CD14-positive monocyte (primary cell): Measurements from ENCODE around the gene RASAL3. TPM values are rescaled to one million over a fixed set of nuclear protein-coding genes. Genes with fewer than 3 reads are reported as not detected.
A peak's percentile ranks its signal among the peaks of the same experiment; 100 is the strongest.

ENCODE experiments used
- DNase-seq, 3 donors: peaks; one replicate each; pipeline ENCODE4 v3.0.0-alpha.2; 2011 to 2022
- H2AFZ ChIP-seq: 2 replicates; pipeline ENCODE4 v1.6.0; 2012; ENCODE audit warnings: mild to moderate bottlenecking, low read depth, low read length, inconsistent platforms; ENCODE audit not compliant: insufficient read depth, poor library complexity, severe bottlenecking
- H3K27ac ChIP-seq, 2 donors: 1 replicate in 1 of 2; 2 replicates in 1 of 2; pipeline ENCODE4 v1.5.1; 2012 to 2013; ENCODE audit warnings: low read length in 2 of 2, control low read depth in 1 of 2, inconsistent platforms in 1 of 2, low read depth in 1 of 2, mild to moderate bottlenecking in 1 of 2
- H3K27me3 ChIP-seq, 2 donors: one replicate each; pipeline versions ENCODE4 v1.6.0 to v1.6.1; 2011 to 2013; ENCODE audit warnings: low read length in 2 of 2; ENCODE audit not compliant: control insufficient read depth in 2 of 2, insufficient read depth in 2 of 2
- H3K36me3 ChIP-seq, 2 donors: replicated peaks in 1 of 2; 1 replicate in 1 of 2; 2 replicates in 1 of 2; pipeline versions ENCODE4 v1.5.1 to v1.6.1; 2012 to 2013; ENCODE audit warnings: low read length in 2 of 2, control low read depth in 1 of 2, inconsistent platforms in 1 of 2, mild to moderate bottlenecking in 1 of 2; ENCODE audit not compliant: insufficient read depth in 2 of 2, control insufficient read depth in 1 of 2
- H3K4me1 ChIP-seq, 2 donors: 1 replicate in 1 of 2; 2 replicates in 1 of 2; pipeline versions ENCODE4 v1.5.1 to v1.6.1; 2012 to 2013; ENCODE audit warnings: low read length in 2 of 2, control low read depth in 1 of 2, inconsistent platforms in 1 of 2, mild to moderate bottlenecking in 1 of 2, moderate library complexity in 1 of 2; ENCODE audit not compliant: insufficient read depth in 2 of 2, control insufficient read depth in 1 of 2
- H3K4me2 ChIP-seq: replicated peaks from 2 replicates; pipeline ENCODE3; 2012; ENCODE audit warnings: low read length, moderate library complexity, mild to moderate bottlenecking; ENCODE audit not compliant: poor library complexity, severe bottlenecking; ENCODE audit errors: extremely low read depth
- H3K4me3 ChIP-seq, 3 experiments: fragments of 200-600 bp in 1 of 3; sonication (generic) in 1 of 3; replicated peaks in 1 of 3; 1 replicate in 2 of 3; 2 replicates in 1 of 3; pipeline ENCODE4 v1.5.1; 2011 to 2013; ENCODE audit warnings: low read length in 3 of 3, mild to moderate bottlenecking in 3 of 3, control low read depth in 2 of 3, low read depth in 2 of 3, inconsistent platforms in 1 of 3, moderate library complexity in 1 of 3
- H3K79me2 ChIP-seq: 2 replicates; pipeline ENCODE4 v1.6.0; 2012; ENCODE audit warnings: mild to moderate bottlenecking, control low read depth, inconsistent platforms, low read length, moderate library complexity; ENCODE audit not compliant: insufficient read depth
- H3K9ac ChIP-seq: 2 replicates; pipeline ENCODE4 v1.6.0; 2017; ENCODE audit warnings: low read length, mild to moderate bottlenecking; ENCODE audit not compliant: insufficient read depth, poor library complexity, severe bottlenecking
- H3K9me3 ChIP-seq, 2 donors: replicated peaks in 1 of 2; 1 replicate in 1 of 2; 2 replicates in 1 of 2; pipeline versions ENCODE4 v1.5.1 to v1.6.1; 2012 to 2013; ENCODE audit warnings: low read length in 2 of 2, control low read depth in 1 of 2; ENCODE audit not compliant: control insufficient read depth in 1 of 2, insufficient read depth in 1 of 2
- H4K20me1 ChIP-seq: 2 replicates; pipeline ENCODE4 v1.6.0; 2012; ENCODE audit warnings: mild to moderate bottlenecking, low read length, control low read depth, moderate library complexity; ENCODE audit not compliant: insufficient read depth
- H3K27ac Mint-ChIP-seq, 7 donors: one replicate each; pipeline ENCODE4 v1.8.0; 2020; ENCODE audit warnings: mild to moderate bottlenecking in 7 of 7, mixed read lengths in 7 of 7, moderate library complexity in 6 of 7, inconsistent platforms in 2 of 7
- H3K27me3 Mint-ChIP-seq, 3 donors: one replicate each; pipeline ENCODE4 v1.8.0; 2021 to 2022; ENCODE audit warnings: low read depth in 3 of 3, mild to moderate bottlenecking in 3 of 3, mixed read lengths in 3 of 3, moderate library complexity in 3 of 3, inconsistent platforms in 1 of 3
- H3K36me3 Mint-ChIP-seq, 2 donors: one replicate each; pipeline ENCODE4 v1.8.0; 2020; ENCODE audit warnings: mixed read lengths in 2 of 2, inconsistent platforms in 1 of 2, mild to moderate bottlenecking in 1 of 2
- H3K4me1 Mint-ChIP-seq: one replicate; pipeline ENCODE4 v1.8.0; 2020; ENCODE audit warnings: mild to moderate bottlenecking, mixed read lengths
- H3K4me3 Mint-ChIP-seq, 2 donors: one replicate each; pipeline ENCODE4 v1.8.0; 2020; ENCODE audit warnings: mild to moderate bottlenecking in 2 of 2, mixed read lengths in 2 of 2, moderate library complexity in 1 of 2
- H3K9me3 Mint-ChIP-seq, 7 donors: one replicate each; pipeline ENCODE4 v1.8.0; 2020 to 2022; ENCODE audit warnings: mixed read lengths in 7 of 7, mild to moderate bottlenecking in 6 of 7, moderate library complexity in 6 of 7, inconsistent platforms in 2 of 7
- WGBS: methylation state at CpG from one replicate; pipeline ENCODE4 v1.1.5; 2013; ENCODE audit warnings: missing lambda C conversion rate; ENCODE audit not compliant: insufficient coverage; 5-methylcytosine and 5-hydroxymethylcytosine counted together
- intact Hi-C, 2 donors: fragments of 100-400 bp; cut with micrococcal nuclease; formaldehyde crosslinking; loops; one replicate each; pipeline versions ENCODE4 v1.15.0 to v1.15.1; 2023
- polyA minus RNA-seq: library from RNA; depleted of rRNA, polyadenylated mRNA; stranded (reverse); fragments of >200 nt; gene quantifications from 2 replicates; pipeline ENCODE4 v1.2.3, GENCODE V29; 2012
- polyA plus RNA-seq, 3 donors: library from polyadenylated mRNA; depleted of rRNA in 1 of 3; unstranded in 2 of 3; stranded (reverse) in 1 of 3; fragments of 300-500 nt in 2 of 3; fragments of >200 nt in 1 of 3; fragmentation: Illumina TruSeq in 2 of 3; gene quantifications; 1 replicate in 2 of 3; 2 replicates in 1 of 3; pipeline ENCODE4 v1.2.3, GENCODE V29; 2012 to 2021
- total RNA-seq, 12 experiments: library from RNA in 1 of 12; stranded (reverse) in 1 of 12; fragments of 120-200 nt in 1 of 12; gene quantifications; one replicate each; pipeline ENCODE4 v1.2.4 and lab custom pipeline; 2013 to 2026; ENCODE audit warnings: mixed read lengths in 6 of 12, inconsistent platforms in 1 of 12
- TF ChIP-seq, protein P1 (sequence below): fragments of 200-600 bp; IDR thresholded peaks from one replicate; pipeline ENCODE4 v1.8.0; 2022; ENCODE audit warnings: antibody characterized with exemption, mild to moderate bottlenecking

The RASAL3 gene
- total RNA-seq (2013) = 31.1 TPM
- 10 to 100 TPM in 2 of 3 donors, 1 to 10 TPM in 1; 4.5 to 45.4 (median 13.6) TPM for polyA plus RNA-seq
- 23.3 and 46.3 TPM in 2 replicates for polyA minus RNA-seq
- 6.9 to 43.4 (median 32.1) reads per million in 11 experiments for total RNA-seq (lab: John Stamatoyannopoulos, UW)

DNA sequence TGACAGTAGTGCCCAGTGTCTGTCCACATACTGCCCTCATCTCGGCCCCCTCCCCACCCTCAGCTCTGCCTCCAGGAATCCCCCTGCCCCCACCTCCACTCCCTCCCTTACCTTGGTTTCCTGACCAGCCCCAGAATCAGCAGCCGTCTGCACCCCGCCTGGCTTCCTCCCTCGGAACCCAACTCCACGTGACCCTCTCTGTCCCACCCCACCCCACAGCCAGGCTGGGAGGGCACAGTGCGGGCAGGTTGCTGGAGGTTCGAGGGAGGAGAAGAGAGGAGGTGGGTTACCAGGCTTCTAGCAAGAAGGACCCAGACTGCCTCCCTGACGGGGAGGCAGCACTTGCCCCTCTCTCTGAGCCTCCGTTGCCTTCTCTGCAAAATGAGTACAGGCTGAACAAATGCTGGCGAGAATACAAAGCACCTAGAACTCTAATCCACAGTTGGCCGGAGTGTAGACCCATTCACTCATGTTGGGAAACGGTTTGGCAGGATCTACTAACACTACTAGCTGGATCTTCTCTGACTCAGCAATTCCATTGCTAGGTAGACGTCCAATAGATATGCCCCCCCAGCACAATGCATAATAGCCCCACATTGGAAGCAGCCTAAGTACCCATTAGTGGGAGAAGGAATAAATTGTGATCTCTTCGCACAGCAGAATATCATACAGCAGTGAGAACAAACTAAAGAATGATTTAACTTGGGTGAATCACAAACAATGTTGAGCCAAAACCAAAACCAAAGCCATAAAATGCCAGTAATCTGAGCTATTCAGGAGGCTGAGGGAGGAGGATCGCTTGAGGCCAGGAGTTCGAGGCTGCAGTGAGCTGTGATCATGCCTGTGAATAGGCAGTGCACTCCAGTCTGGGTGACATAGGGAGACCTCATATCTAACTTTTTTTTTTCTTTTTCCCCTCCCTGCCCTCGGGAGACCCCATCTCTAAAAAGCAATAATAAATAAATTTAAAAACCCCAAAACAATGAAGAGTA, at the start of gene RASAL3:
Gene RASAL3, minus strand, starts transcription at position 151 of the 992 bp plus-strand sequence. CDS start 186 bp downstream, outside the sequence.
- Histone ChIP-seq H3K27ac (peak within 1 kb of the TSS; percentile 80 to 88), H3K27me3 (peaks cover 4 to 10% of the 10 kb centered on the region in 2 donors), H3K36me3 (peaks cover 21 to 24% of the 10 kb centered on the region in 2 donors), H4K20me1 (peaks cover 4% of the 10 kb centered on the region), H3K9me3 (no peaks in the 10 kb centered on the region), H3K4me1 (peaks cover 43 to 54% of the 10 kb centered on the region in 2 donors), H3K79me2 (peaks cover 13% of the 10 kb centered on the region), H3K4me3 (peak within 1 kb of the TSS; percentile 90 to 94 (median 92)), H3K9ac (peak within 1 kb of the TSS; percentile 82), H3K4me2 (peak within 1 kb of the TSS; percentile 93), H2AFZ (peak within 1 kb of the TSS; percentile 95)
- Mint-ChIP-seq H3K4me1 (peaks cover 52% of the 10 kb centered on the region), H3K27ac (peak within 1 kb of the TSS; percentile 78 to 91 (median 85)), H3K9me3 (peaks cover 0 to 6% (median 2%) of the 10 kb centered on the region in 7 donors), H3K27me3 (peaks cover 15 to 22% (median 19%) of the 10 kb centered on the region in 3 donors), H3K36me3 (peaks cover 27 to 31% of the 10 kb centered on the region in 2 donors), H3K4me3 (peak within 1 kb of the TSS; percentile 88 to 92)
- intact Hi-C loops = no loop called here
- WGBS = 0% methylated on average over 5 of the region's 17 CpGs
- TF ChIP-seq, protein P1, sequence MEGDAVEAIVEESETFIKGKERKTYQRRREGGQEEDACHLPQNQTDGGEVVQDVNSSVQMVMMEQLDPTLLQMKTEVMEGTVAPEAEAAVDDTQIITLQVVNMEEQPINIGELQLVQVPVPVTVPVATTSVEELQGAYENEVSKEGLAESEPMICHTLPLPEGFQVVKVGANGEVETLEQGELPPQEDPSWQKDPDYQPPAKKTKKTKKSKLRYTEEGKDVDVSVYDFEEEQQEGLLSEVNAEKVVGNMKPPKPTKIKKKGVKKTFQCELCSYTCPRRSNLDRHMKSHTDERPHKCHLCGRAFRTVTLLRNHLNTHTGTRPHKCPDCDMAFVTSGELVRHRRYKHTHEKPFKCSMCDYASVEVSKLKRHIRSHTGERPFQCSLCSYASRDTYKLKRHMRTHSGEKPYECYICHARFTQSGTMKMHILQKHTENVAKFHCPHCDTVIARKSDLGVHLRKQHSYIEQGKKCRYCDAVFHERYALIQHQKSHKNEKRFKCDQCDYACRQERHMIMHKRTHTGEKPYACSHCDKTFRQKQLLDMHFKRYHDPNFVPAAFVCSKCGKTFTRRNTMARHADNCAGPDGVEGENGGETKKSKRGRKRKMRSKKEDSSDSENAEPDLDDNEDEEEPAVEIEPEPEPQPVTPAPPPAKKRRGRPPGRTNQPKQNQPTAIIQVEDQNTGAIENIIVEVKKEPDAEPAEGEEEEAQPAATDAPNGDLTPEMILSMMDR = no peak
- peak in 1 of 3 donors; percentile 14 for DNase-seq

DNA sequence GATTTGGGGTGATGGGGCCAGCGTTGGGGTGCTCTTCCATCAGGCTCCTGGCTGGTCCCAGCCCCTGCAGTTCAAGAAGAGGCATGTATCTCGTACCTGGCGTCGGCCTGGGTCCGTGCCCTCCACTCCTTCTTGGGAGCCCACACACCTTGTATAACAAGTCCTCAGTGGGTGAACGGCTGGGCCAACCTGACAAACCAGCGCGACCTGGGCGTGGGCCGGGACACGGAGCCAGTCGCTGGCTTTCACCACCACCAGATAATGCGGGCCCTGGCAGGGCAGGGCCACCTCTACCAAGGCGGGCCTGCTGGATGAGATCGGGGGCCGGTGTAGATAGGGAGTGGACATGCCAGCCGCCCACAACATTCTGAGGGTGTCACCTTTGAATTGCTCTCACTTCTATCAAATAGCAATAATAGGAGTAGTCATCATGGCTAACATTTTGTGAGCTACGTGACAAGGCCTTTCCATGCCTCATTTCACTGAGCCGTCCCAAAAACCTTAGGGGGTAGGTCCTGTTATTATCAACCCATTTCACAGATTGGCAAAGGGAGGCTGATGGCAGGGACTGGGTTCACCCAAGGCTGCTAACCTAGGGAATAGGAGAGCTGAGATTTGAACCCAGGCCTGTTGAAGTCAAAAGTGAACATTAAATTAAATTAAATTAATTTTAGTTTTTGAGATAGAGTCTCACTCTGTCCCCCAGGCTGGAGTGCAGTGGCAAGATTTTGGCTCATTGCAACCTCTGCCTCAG, 47.5 kb upstream of the RASAL3 start:
- intact Hi-C loops = no loop called here
- Mint-ChIP-seq H3K27ac (no peak overlapping the region), H3K27me3 (peaks cover 34 to 38% (median 34%) of the 10 kb centered on the region in 3 donors), H3K4me1 (peaks cover 29% of the 10 kb centered on the region), H3K9me3 (peaks cover 6 to 28% (median 20%) of the 10 kb centered on the region in 7 donors), H3K36me3 (peaks cover 3 to 4% of the 10 kb centered on the region in 2 donors), H3K4me3 (no peak overlapping the region)
- Histone ChIP-seq H3K36me3 (no peaks in the 10 kb centered on the region), H3K4me1 (peaks cover 27 to 38% of the 10 kb centered on the region in 2 donors), H3K9me3 (peaks cover 11 to 17% of the 10 kb centered on the region in 2 donors), H3K79me2 (no peaks in the 10 kb centered on the region), H3K4me3 (no peak overlapping the region), H4K20me1 (no peaks in the 10 kb centered on the region), H3K4me2 (no peak overlapping the region), H3K27me3 (peaks cover 15 to 28% of the 10 kb centered on the region in 2 donors), H3K9ac (no peak overlapping the region), H3K27ac (no peak overlapping the region), H2AFZ (no peak overlapping the region)
- DNase-seq = no peak
- WGBS = 97% methylated on average over 6 of the region's 19 CpGs
- TF ChIP-seq, protein P1 = no peak
